SK-N-MC (cell line): ENCODE measurements around the gene SEMA3D.

Experiments
- EZH2 ChIP-seq: fragments of 200-600 bp; sonication (generic); IDR thresholded peaks from one replicate; pipeline ENCODE4 v1.6.1; 2017; ENCODE audit warnings: antibody characterized with exemption
- FOXP2 ChIP-seq: optimal IDR thresholded peaks from 2 replicates; pipeline ENCODE3; 2011; ENCODE audit warnings: mild to moderate bottlenecking, moderate library complexity; ENCODE audit not compliant: insufficient read depth; ENCODE audit errors: extremely low read length, control extremely low read depth
- POLR2AphosphoS5 ChIP-seq: IDR thresholded peaks from 2 replicates; pipeline ENCODE4 v1.6.1; 2012; ENCODE audit warnings: mild to moderate bottlenecking, low read depth, low read length, borderline replicate concordance

DNA sequence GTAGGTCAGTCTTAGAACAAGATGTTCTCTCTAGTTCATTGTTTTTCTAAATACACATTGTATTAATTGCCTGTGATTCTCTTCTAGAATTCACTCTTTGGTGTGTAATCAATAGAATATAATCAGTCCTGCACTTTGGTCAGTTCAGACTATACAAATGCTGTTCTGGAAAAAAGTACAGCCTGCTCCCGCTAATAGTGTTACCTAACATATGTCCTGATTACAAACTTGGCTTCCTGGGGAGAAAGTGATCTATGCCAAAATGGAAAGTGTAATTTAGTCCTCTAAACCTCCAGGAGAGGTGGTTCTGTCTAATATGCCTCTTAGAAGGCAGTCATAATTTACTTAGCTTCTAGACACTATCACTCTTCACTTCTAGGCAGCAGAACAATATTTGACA is 215.5 kb downstream of the SEMA3D start:
- TF ChIP-seq POLR2AphosphoS5: no peak
- no peak for TF ChIP-seq EZH2
- no peak for TF ChIP-seq FOXP2
